Measurements from ENCODE around the gene SLX4IP. TPM values are rescaled to one million over a fixed set of nuclear protein-coding genes. Genes with fewer than 3 reads are reported as not detected.

The SLX4IP gene
- total and polyA plus RNA-seq, 2 of the 13 experiments (the other 11 are each of a cell fraction or from before 2014, with no cell fraction given), result 3.6 to 7.3 TPM

GRCh38 chr20:10423735-10424134 lies 11.4 kb upstream of the SLX4IP start (continued):
- no peak for TF ChIP-seq ZNF333 (CRISPR knock-in tag; IDR thresholded peaks at IDR 0.05; ENCODE audit: borderline replicate concordance)
- TF ChIP-seq ZSCAN9 (CRISPR knock-in tag; IDR thresholded peaks at IDR 0.05; ENCODE audit: borderline replicate concordance), result no peak
- TF ChIP-seq ZNF331 (CRISPR knock-in tag; IDR thresholded peaks at IDR 0.05), result no peak
- TF ChIP-seq NPAS2 (CRISPR knock-in tag; IDR thresholded peaks at IDR 0.05; ENCODE audit: borderline replicate concordance), result no peak
- no peak for TF ChIP-seq ZBTB33 (CRISPR knock-in tag; IDR thresholded peaks at IDR 0.05)
- TF ChIP-seq ZFP36 (IDR thresholded peaks at IDR 0.05; ENCODE audit: borderline replicate concordance, low read depth, low read length, partially characterized antibody), result no peak
- no peak for TF ChIP-seq THAP8 (CRISPR knock-in tag; IDR thresholded peaks at IDR 0.05; ENCODE audit: borderline replicate concordance)

DNA sequence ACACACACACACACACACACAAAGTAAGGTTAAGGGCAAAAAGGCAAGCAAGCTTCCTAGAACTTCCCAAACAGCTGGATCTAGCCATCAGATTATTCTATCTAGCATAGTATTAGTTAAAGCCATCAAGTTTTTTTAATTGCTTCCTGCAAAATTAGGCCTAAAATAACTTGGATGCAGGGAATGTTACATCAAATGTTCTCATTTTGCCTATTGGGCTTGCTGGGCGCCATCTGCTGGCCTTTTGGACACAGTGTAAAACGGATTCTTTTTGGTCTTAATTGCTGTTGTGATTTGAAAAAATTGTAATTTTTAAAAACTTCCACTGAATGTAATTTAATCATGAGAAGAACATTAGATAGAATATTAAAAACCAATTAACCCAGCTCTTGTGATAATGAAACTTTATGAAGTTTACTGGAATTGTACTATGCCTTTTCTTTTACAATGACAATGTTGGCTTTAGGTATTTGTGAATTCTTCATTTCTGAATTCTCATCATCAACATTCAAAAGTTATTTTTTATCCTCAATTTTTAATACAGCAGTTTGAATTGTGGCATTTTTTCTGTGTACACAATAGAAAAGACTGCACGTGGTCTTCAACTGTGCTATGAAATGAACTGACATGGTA lies 7.9 kb upstream of the SLX4IP start:
- intact Hi-C loops (cut with micrococcal nuclease; ENCODE audit: unreplicated experiment), result loop anchor here (1.0 to 5.0 kb wide), 6 partner anchors 60 to 1115 kb away; no protein-coding TSS in a partner anchor
- CTCF ChIA-PET (ENCODE audit: low intra/inter-chr PET ratio, low total read pairs), result interaction anchor here (1.1 to 5.0 kb wide), 6 partner anchors 104 to 449 kb away, joined by 3 to 59 read pairs (median 4); no protein-coding TSS in a partner anchor
- in situ Hi-C loops (cut with HindIII; ENCODE audit: extremely low pct_ligation_motif_present, low pct_unique_long_range_greater_than_20kb), result loop anchor here (5.0 to 25.0 kb wide), 4 partner anchors 110 to 1110 kb away; no protein-coding TSS in a partner anchor
- TF ChIP-seq KAT8 (CRISPR knock-in tag; IDR thresholded peaks at IDR 0.05) (peak; percentile 23; the same call in 1 of the 2 replicates), ZC3H4 (CRISPR knock-in tag; IDR thresholded peaks at IDR 0.05; ENCODE audit: borderline replicate concordance) (no peak), ZNF44 (CRISPR knock-in tag; IDR thresholded peaks at IDR 0.05) (0 out of 2 replicates have a peak, but pooled peaks have one; percentile 46), ZNF724P (CRISPR knock-in tag; IDR thresholded peaks at IDR 0.05; ENCODE audit: borderline replicate concordance) (no peak)
- TF ChIP-seq, protein P1, sequence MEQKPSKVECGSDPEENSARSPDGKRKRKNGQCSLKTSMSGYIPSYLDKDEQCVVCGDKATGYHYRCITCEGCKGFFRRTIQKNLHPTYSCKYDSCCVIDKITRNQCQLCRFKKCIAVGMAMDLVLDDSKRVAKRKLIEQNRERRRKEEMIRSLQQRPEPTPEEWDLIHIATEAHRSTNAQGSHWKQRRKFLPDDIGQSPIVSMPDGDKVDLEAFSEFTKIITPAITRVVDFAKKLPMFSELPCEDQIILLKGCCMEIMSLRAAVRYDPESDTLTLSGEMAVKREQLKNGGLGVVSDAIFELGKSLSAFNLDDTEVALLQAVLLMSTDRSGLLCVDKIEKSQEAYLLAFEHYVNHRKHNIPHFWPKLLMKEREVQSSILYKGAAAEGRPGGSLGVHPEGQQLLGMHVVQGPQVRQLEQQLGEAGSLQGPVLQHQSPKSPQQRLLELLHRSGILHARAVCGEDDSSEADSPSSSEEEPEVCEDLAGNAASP (CRISPR knock-in tag; IDR thresholded peaks at IDR 0.05; ENCODE audit: borderline replicate concordance), result peak; percentile 29; the same call in 1 of the 2 replicates
- TF ChIP-seq, protein P2, sequence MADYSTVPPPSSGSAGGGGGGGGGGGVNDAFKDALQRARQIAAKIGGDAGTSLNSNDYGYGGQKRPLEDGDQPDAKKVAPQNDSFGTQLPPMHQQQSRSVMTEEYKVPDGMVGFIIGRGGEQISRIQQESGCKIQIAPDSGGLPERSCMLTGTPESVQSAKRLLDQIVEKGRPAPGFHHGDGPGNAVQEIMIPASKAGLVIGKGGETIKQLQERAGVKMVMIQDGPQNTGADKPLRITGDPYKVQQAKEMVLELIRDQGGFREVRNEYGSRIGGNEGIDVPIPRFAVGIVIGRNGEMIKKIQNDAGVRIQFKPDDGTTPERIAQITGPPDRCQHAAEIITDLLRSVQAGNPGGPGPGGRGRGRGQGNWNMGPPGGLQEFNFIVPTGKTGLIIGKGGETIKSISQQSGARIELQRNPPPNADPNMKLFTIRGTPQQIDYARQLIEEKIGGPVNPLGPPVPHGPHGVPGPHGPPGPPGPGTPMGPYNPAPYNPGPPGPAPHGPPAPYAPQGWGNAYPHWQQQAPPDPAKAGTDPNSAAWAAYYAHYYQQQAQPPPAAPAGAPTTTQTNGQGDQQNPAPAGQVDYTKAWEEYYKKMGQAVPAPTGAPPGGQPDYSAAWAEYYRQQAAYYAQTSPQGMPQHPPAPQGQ (CRISPR knock-in tag; IDR thresholded peaks at IDR 0.05; ENCODE audit: borderline replicate concordance), result no peak
- TF ChIP-seq, protein P3, sequence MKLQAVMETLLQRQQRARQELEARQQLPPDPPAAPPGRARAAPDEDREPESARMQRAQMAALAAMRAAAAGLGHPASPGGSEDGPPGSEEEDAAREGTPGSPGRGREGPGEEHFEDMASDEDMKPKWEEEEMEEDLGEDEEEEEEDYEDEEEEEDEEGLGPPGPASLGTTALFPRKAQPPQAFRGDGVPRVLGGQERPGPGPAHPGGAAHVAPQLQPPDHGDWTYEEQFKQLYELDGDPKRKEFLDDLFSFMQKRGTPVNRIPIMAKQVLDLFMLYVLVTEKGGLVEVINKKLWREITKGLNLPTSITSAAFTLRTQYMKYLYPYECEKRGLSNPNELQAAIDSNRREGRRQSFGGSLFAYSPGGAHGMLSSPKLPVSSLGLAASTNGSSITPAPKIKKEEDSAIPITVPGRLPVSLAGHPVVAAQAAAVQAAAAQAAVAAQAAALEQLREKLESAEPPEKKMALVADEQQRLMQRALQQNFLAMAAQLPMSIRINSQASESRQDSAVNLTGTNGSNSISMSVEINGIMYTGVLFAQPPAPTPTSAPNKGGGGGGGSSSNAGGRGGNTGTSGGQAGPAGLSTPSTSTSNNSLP (IDR thresholded peaks at IDR 0.05; ENCODE audit: low read depth, low read length), result peak; percentile 85

More for the DNA sequence above, 7.9 kb upstream of the SLX4IP start:
- Histone ChIP-seq H3K27me3 (ENCODE audit: control insufficient read depth in 1 of 2, insufficient read depth in 2 of 2, low read length in 2 of 2) (no peaks in the 10 kb centered on the region), H3K79me2 (ENCODE audit: insufficient read depth, low read length) (peaks cover 95% of the 10 kb centered on the region), H3K9me3 (ENCODE audit: low read length) (no peaks in the 10 kb centered on the region), H3K36me3 (replicated peaks in 1 of 2; ENCODE audit: control insufficient read depth in 1 of 2, insufficient read depth in 2 of 2, low read length in 2 of 2) (peaks cover 4 to 26% of the 10 kb centered on the region in 2 experiments; a peak in 4 of 5 replicates), H4K20me1 (ENCODE audit: insufficient read depth, low read length) (peaks cover 23% of the 10 kb centered on the region), H3K4me3 (replicated peaks in 1 of 3; ENCODE audit: insufficient read depth in 1 of 3, low read depth in 2 of 3, low read length in 3 of 3) (no peak overlapping the region), H3K4me1 (ENCODE audit: insufficient read depth, low read length) (peaks cover 65% of the 10 kb centered on the region), H3K27ac (ENCODE audit: extremely low read length, insufficient read depth, low read length) (no peak overlapping the region), H3K4me2 (ENCODE audit: low read depth, low read length) (no peak overlapping the region), H3K9ac (ENCODE audit: insufficient read depth, low read depth, low read length) (no peak overlapping the region), H2AFZ (ENCODE audit: low read length) (no peak overlapping the region)
- ATAC-seq, result peak; percentile 42; the same call in 1 of the 3 replicates
- no peak for FAIRE-seq
- BruUV-seq (replicated peaks), result no TSS peak
- DNase-seq (ENCODE audit: low spot score), result peak; percentile 71
- POLR2A ChIA-PET, result no interaction called here
- 34% methylated on average over 3 of the region's 3 CpGs for WGBS (ENCODE audit: low lambda C conversion rate)
